Measurements from ENCODE around the gene CCL19. TPM values are rescaled to one million over a fixed set of nuclear protein-coding genes. Genes with fewer than 3 reads are reported as not detected.

CCL19 gene
- total RNA-seq, 1 experiment from 2014 or later = not detected

- BruUV-seq (replicated peaks) = no TSS peak
- peak overlapping the region; percentile 37 to 75 for H3K4me3 ChIP-seq (ENCODE audit: low read depth in 2 of 2, low read length in 2 of 2)
- no peak for DNase-seq (ENCODE audit: low read depth, low spot score)
- no peaks in the 10 kb centered on the region for H3K9me3 ChIP-seq (ENCODE audit: control insufficient read depth, insufficient read depth, low read depth, low read length)
- intact Hi-C loops (cut with micrococcal nuclease; ENCODE audit: unreplicated experiment) = no loop called here
- H3K27ac ChIP-seq (ENCODE audit: low read length) = peak overlapping the region; percentile 95
- in situ Hi-C loops (cut with HindIII; ENCODE audit: low pct_unique_long_range_greater_than_20kb, low sequenced_read_pairs) = no loop called here
- ATAC-seq = no peak
- no peaks in the 10 kb centered on the region for H3K27me3 ChIP-seq (ENCODE audit: control insufficient read depth, insufficient read depth, low read length)
- CTCF ChIA-PET = no interaction called here
- peaks cover 31% of the 10 kb centered on the region for H3K4me1 ChIP-seq (ENCODE audit: control insufficient read depth, insufficient read depth, low read length)
- TF ChIP-seq TCF7L2 (IDR thresholded peaks at IDR 0.05; ENCODE audit: low read depth, low read length) = no peak
- H3K36me3 ChIP-seq (ENCODE audit: control insufficient read depth, insufficient read depth, low read length) = no peaks in the 10 kb centered on the region
- POLR2A ChIA-PET = interaction anchor here (0.6 kb wide), 1 partner anchor 114 kb away, joined by 21 read pairs; no protein-coding TSS in a partner anchor
Measured at GRCh38 chr9:34652602-34653000, 38.5 kb downstream of the CCL19 start.

- in situ Hi-C loops (cut with HindIII; ENCODE audit: low pct_unique_long_range_greater_than_20kb, low sequenced_read_pairs) (no loop called here), intact Hi-C loops (cut with micrococcal nuclease; ENCODE audit: unreplicated experiment) (no loop called here)
- H3K4me1 ChIP-seq (ENCODE audit: control insufficient read depth, insufficient read depth, low read length) = peaks cover 35% of the 10 kb centered on the region
- ATAC-seq (peak; percentile 94), DNase-seq (ENCODE audit: low read depth, low spot score) (peak; percentile 60)
- CTCF ChIA-PET = interaction anchor here (1.0 kb wide), 1 partner anchor 13 kb away, joined by 3 read pairs; no protein-coding TSS in a partner anchor
- no peaks in the 10 kb centered on the region for H3K9me3 ChIP-seq (ENCODE audit: control insufficient read depth, insufficient read depth, low read depth, low read length)
- no peak for TF ChIP-seq REST (IDR thresholded peaks at IDR 0.05; ENCODE audit: insufficient read depth in 1 of 2, low read depth in 2 of 2, low read length in 1 of 2)
- TF ChIP-seq SIN3A (IDR thresholded peaks at IDR 0.05; ENCODE audit: borderline replicate concordance, insufficient read depth, low read depth, low read length) = peak; percentile 76
- peak; percentile 92 for TF ChIP-seq POLR2AphosphoS5 (IDR thresholded peaks at IDR 0.05; ENCODE audit: low read depth, low read length)
- no peak for TF ChIP-seq TCF7L2 (IDR thresholded peaks at IDR 0.05; ENCODE audit: low read depth, low read length)
- TF ChIP-seq CTCF (IDR thresholded peaks at IDR 0.05) = no peak
- no peaks in the 10 kb centered on the region for H3K36me3 ChIP-seq (ENCODE audit: control insufficient read depth, insufficient read depth, low read length)
- BruUV-seq (replicated peaks) = no TSS peak
- no peaks in the 10 kb centered on the region for H3K27me3 ChIP-seq (ENCODE audit: control insufficient read depth, insufficient read depth, low read length)
- POLR2A ChIA-PET = interaction anchor here (0.6 kb wide), 1 partner anchor 114 kb away, joined by 21 read pairs; no protein-coding TSS in a partner anchor
- peak within 1 kb of the TSS; percentile 95 for H3K27ac ChIP-seq (ENCODE audit: low read length)
- H3K4me3 ChIP-seq (ENCODE audit: low read depth in 2 of 2, low read length in 2 of 2) = peak within 1 kb of the TSS; percentile 37 to 75
Measured at GRCh38 chr9:34651876-34652601, 39.0 kb downstream of the CCL19 start, which contains the start of gene IL11RA. IL11RA (plus strand) TSS chr9:34652185; CDS start chr9:34655218, 3,033 bp downstream.

GRCh38 chr9:34651321-34651720, 39.8 kb downstream of the CCL19 start:
- BruUV-seq (replicated peaks) = TSS peak; percentile 99
- ChIA-PET POLR2A (no interaction called here), CTCF (interaction anchor here (1.0 kb wide), 1 partner anchor 14 kb away, joined by 3 read pairs; no protein-coding TSS in a partner anchor)
- H3K9me3 ChIP-seq (ENCODE audit: control insufficient read depth, insufficient read depth, low read depth, low read length) = no peaks in the 10 kb centered on the region
- peak overlapping the region; percentile 37 to 75 for H3K4me3 ChIP-seq (ENCODE audit: low read depth in 2 of 2, low read length in 2 of 2)
- peaks cover 36% of the 10 kb centered on the region for H3K4me1 ChIP-seq (ENCODE audit: control insufficient read depth, insufficient read depth, low read length)
- in situ Hi-C loops (cut with HindIII; ENCODE audit: low pct_unique_long_range_greater_than_20kb, low sequenced_read_pairs) (no loop called here), intact Hi-C loops (cut with micrococcal nuclease; ENCODE audit: unreplicated experiment) (no loop called here)
- peak; percentile 2; the same call in 1 of the 2 replicates for ATAC-seq
- H3K27me3 ChIP-seq (ENCODE audit: control insufficient read depth, insufficient read depth, low read length) = no peaks in the 10 kb centered on the region
- no peak for TF ChIP-seq TCF7L2 (IDR thresholded peaks at IDR 0.05; ENCODE audit: low read depth, low read length)
- no peak for TF ChIP-seq CTCF (IDR thresholded peaks at IDR 0.05)
- no peak for TF ChIP-seq POLR2AphosphoS5 (IDR thresholded peaks at IDR 0.05; ENCODE audit: low read depth, low read length)
- no peak for TF ChIP-seq SIN3A (IDR thresholded peaks at IDR 0.05; ENCODE audit: borderline replicate concordance, insufficient read depth, low read depth, low read length)
- TF ChIP-seq REST (IDR thresholded peaks at IDR 0.05; ENCODE audit: insufficient read depth in 1 of 2, low read depth in 2 of 2, low read length in 1 of 2) = no peak
- no peak for DNase-seq (ENCODE audit: low read depth, low spot score)
- H3K36me3 ChIP-seq (ENCODE audit: control insufficient read depth, insufficient read depth, low read length) = no peaks in the 10 kb centered on the region
- peak overlapping the region; percentile 95 for H3K27ac ChIP-seq (ENCODE audit: low read length)

All from Panc1 (cell line).